GM12878 (cell line): Measurements from ENCODE around the gene GLMP.

Experiments used
- MXI1 ChIP-seq: fragments of 150-350 bp; IDR thresholded peaks from 2 replicates; pipeline ENCODE4 v1.6.1; 2011; ENCODE audit warnings: low read depth, mild to moderate bottlenecking, inconsistent platforms, low read length, improper control_type of control experiment
- POLR2A ChIP-seq: IDR thresholded peaks from 2 replicates; pipeline ENCODE4 v1.6.1; 2011; ENCODE audit warnings: low read depth, mild to moderate bottlenecking, low read length
- POLR2AphosphoS5 ChIP-seq: IDR thresholded peaks from 2 replicates; pipeline ENCODE4 v1.6.1; 2011; ENCODE audit warnings: mild to moderate bottlenecking, low read length, inconsistent platforms
- TCF7 ChIP-seq: IDR thresholded peaks from 2 replicates; pipeline ENCODE4 v1.6.1; 2014; ENCODE audit warnings: antibody characterized with exemption, borderline replicate concordance
- TF ChIP-seq, protein P1 (sequence below), 3 experiments: IDR thresholded peaks in 2 of 3; conservative IDR thresholded peaks in 1 of 3; 2 replicates each; pipeline ENCODE4 v1.5.1; 2011; ENCODE audit warnings: low read depth in 3 of 3, low read length in 3 of 3, mild to moderate bottlenecking in 3 of 3, control low read depth in 2 of 3, moderate library complexity in 2 of 3, inconsistent platforms in 1 of 3, mixed read lengths in 1 of 3; ENCODE audit not compliant: control insufficient read depth in 2 of 3, insufficient read depth in 1 of 3; ENCODE audit errors: extremely low read depth in 1 of 3

DNA sequence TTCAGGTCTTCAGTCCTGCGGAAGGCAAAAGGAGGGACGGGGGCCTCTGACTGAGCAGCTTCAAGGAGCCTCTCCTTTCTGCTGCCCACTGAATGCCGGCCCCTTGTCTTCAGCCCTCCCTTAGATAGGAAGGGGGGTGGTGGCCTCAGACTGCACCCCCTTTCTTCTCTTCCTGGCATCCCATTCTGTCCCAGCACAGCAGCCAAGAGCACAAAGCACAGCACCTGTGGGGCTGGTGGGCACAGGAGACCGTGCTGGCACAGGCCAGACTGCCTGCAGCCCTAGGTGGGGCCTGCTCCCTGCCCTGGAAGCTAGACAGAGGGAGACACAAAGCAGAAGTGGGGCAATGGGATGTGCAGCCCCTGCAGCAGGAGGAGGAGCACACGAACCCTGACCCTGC lies 45.9 kb downstream of the GLMP start:
- TF ChIP-seq TCF7 (no peak), POLR2A (no peak; the same call in 1 of the 2 replicates), POLR2AphosphoS5 (no peak), MXI1 (no peak)
- TF ChIP-seq, protein P1, sequence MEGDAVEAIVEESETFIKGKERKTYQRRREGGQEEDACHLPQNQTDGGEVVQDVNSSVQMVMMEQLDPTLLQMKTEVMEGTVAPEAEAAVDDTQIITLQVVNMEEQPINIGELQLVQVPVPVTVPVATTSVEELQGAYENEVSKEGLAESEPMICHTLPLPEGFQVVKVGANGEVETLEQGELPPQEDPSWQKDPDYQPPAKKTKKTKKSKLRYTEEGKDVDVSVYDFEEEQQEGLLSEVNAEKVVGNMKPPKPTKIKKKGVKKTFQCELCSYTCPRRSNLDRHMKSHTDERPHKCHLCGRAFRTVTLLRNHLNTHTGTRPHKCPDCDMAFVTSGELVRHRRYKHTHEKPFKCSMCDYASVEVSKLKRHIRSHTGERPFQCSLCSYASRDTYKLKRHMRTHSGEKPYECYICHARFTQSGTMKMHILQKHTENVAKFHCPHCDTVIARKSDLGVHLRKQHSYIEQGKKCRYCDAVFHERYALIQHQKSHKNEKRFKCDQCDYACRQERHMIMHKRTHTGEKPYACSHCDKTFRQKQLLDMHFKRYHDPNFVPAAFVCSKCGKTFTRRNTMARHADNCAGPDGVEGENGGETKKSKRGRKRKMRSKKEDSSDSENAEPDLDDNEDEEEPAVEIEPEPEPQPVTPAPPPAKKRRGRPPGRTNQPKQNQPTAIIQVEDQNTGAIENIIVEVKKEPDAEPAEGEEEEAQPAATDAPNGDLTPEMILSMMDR (IDR thresholded peaks at IDR 0.05 in 2 of 3, conservative IDR thresholded peaks at IDR 0.05 in 1 of 3; ENCODE audit: control insufficient read depth in 2 of 3, extremely low read depth in 1 of 3, insufficient read depth in 1 of 3, low read depth in 3 of 3, low read length in 3 of 3): no peak
